Mesenchymal stem cell (in vitro differentiated cells and primary cell): ENCODE measurements around the gene LAMB3.

ENCODE experiments used
- DNase-seq: peaks from one replicate; pipeline ENCODE4 v3.0.0-alpha.2; 2013
- H2AFZ ChIP-seq: one replicate; pipeline ENCODE4 v1.6.1; 2013; ENCODE audit warnings: low read depth, mild to moderate bottlenecking, control low read depth, inconsistent platforms, low read length, moderate library complexity
- H2AK5ac ChIP-seq: 2 replicates; pipeline ENCODE4 v1.6.1; 2013; ENCODE audit warnings: low read length, moderate library complexity, mild to moderate bottlenecking, inconsistent platforms; ENCODE audit not compliant: severe bottlenecking
- H2BK120ac ChIP-seq: one replicate; pipeline ENCODE4 v1.6.1; 2013; ENCODE audit warnings: low read depth, mild to moderate bottlenecking, inconsistent platforms, low read length, moderate library complexity
- H2BK12ac ChIP-seq, 2 experiments: one replicate each; pipeline ENCODE4 v1.6.1; 2013; ENCODE audit warnings: inconsistent platforms in 2 of 2, low read length in 2 of 2, mild to moderate bottlenecking in 2 of 2, moderate library complexity in 2 of 2, control low read depth in 1 of 2
- H2BK15ac ChIP-seq: one replicate; pipeline ENCODE4 v1.6.1; 2013; ENCODE audit warnings: mild to moderate bottlenecking, low read depth, inconsistent platforms; ENCODE audit not compliant: poor library complexity, severe bottlenecking
- H2BK5ac ChIP-seq: 2 replicates; pipeline ENCODE4 v1.6.1; 2013; ENCODE audit warnings: low read depth, mild to moderate bottlenecking, low read length, control low read depth, inconsistent platforms; ENCODE audit not compliant: poor library complexity, severe bottlenecking
- H3K14ac ChIP-seq, 2 experiments: one replicate each; pipeline ENCODE4 v1.6.1; 2013; ENCODE audit warnings: inconsistent platforms in 2 of 2, low read length in 2 of 2, control low read depth in 1 of 2, mild to moderate bottlenecking in 1 of 2, moderate library complexity in 1 of 2
- H3K18ac ChIP-seq, 2 experiments: one replicate each; pipeline ENCODE4 v1.6.1; 2013; ENCODE audit warnings: inconsistent platforms in 2 of 2, low read length in 2 of 2, control low read depth in 1 of 2, low read depth in 1 of 2, mild to moderate bottlenecking in 1 of 2
- H3K23ac ChIP-seq, 2 experiments: one replicate each; pipeline ENCODE4 v1.6.1; 2013; ENCODE audit warnings: inconsistent platforms in 2 of 2, low read length in 2 of 2, mild to moderate bottlenecking in 2 of 2, moderate library complexity in 2 of 2, control low read depth in 1 of 2
- H3K27ac ChIP-seq: 2 replicates; pipeline ENCODE4 v1.5.1; 2013; ENCODE audit warnings: mild to moderate bottlenecking, moderate library complexity, low read length, control low read depth, inconsistent platforms; ENCODE audit not compliant: poor library complexity, severe bottlenecking
- H3K27me3 ChIP-seq, 2 experiments: 2 replicates each; pipeline versions ENCODE4 v1.6.1 to v1.7.0; 2013; ENCODE audit warnings: low read length in 2 of 2, mild to moderate bottlenecking in 2 of 2, moderate library complexity in 2 of 2, control low read depth in 1 of 2, inconsistent platforms in 1 of 2; ENCODE audit not compliant: control insufficient read depth in 1 of 2, insufficient read depth in 1 of 2
- H3K36me3 ChIP-seq, 2 experiments: 2 replicates each; pipeline versions ENCODE4 v1.6.1 to v1.7.0; 2013; ENCODE audit warnings: low read length in 2 of 2, control low read depth in 1 of 2, inconsistent platforms in 1 of 2, low read depth in 1 of 2, mild to moderate bottlenecking in 1 of 2; ENCODE audit not compliant: insufficient read depth in 2 of 2, control insufficient read depth in 1 of 2
- H3K4ac ChIP-seq, 2 experiments: one replicate each; pipeline ENCODE4 v1.6.1; 2013; ENCODE audit warnings: inconsistent platforms in 2 of 2, low read length in 2 of 2, mild to moderate bottlenecking in 2 of 2, moderate library complexity in 2 of 2, control low read depth in 1 of 2, low read depth in 1 of 2
- H3K4me1 ChIP-seq: 2 replicates; pipeline ENCODE4 v1.6.1; 2013; ENCODE audit warnings: low read depth, low read length, control low read depth; ENCODE audit not compliant: control insufficient read depth, insufficient read depth
- H3K4me2 ChIP-seq: 2 replicates; pipeline ENCODE4 v1.6.1; 2013; ENCODE audit warnings: low read length, mild to moderate bottlenecking, inconsistent platforms; ENCODE audit not compliant: poor library complexity, severe bottlenecking
- H3K4me3 ChIP-seq, 2 experiments: 2 replicates each; pipeline versions ENCODE4 v1.5.1 to v1.7.0; 2013; ENCODE audit warnings: low read length in 2 of 2, mild to moderate bottlenecking in 2 of 2, control low read depth in 1 of 2, low read depth in 1 of 2; ENCODE audit not compliant: insufficient read depth in 1 of 2
- H3K79me1 ChIP-seq: replicated peaks from 2 replicates; pipeline ENCODE4 v1.6.1; 2013; ENCODE audit warnings: mild to moderate bottlenecking, control low read depth, low read length, inconsistent platforms; ENCODE audit not compliant: poor library complexity, severe bottlenecking
- H3K9ac ChIP-seq: 2 replicates; pipeline ENCODE4 v1.7.0; 2013; ENCODE audit warnings: mild to moderate bottlenecking, low read length, moderate library complexity
- H3K9me3 ChIP-seq: 2 replicates; pipeline ENCODE4 v1.7.0; 2013; ENCODE audit warnings: mild to moderate bottlenecking, low read length; ENCODE audit not compliant: control insufficient read depth
- H4K8ac ChIP-seq: one replicate; pipeline ENCODE4 v1.6.1; 2013; ENCODE audit warnings: inconsistent platforms, mild to moderate bottlenecking, low read length, moderate library complexity
- H4K91ac ChIP-seq: one replicate; pipeline ENCODE4 v1.6.1; 2013; ENCODE audit warnings: mild to moderate bottlenecking, low read length, inconsistent platforms
- WGBS: methylation state at CpG from one replicate; pipeline ENCODE4 v1.1.7; 2013; ENCODE audit warnings: mixed read lengths; 5-methylcytosine and 5-hydroxymethylcytosine counted together

The LAMB3 gene

DNA sequence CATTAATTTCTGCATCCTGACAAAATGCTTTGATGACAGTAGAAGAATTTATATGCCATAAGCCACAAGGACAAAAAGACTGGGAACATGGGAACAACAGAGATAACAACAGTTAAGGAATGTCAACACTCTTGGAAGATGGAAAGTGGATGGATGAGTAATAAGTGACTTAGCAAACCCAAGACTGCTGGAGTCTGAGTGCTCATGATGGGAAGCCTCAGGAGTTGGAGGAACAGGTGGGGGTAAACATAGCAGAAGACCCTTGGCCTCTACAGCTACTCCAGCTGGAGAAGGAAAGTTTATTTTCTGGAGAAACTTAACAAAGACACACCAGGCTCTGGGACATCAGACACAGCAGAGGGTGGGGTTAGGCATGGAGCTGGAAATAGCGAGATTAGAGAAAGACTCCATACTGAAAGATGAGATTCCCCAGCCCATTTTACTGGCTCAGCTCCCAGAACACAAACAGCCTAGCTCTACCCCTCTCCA is 36.6 kb upstream of the LAMB3 start:
- Histone ChIP-seq H3K4ac (no peak overlapping the region), H2BK12ac (peak overlapping the region in 1 of 2 experiments; percentile 11), H3K18ac (no peak overlapping the region), H3K27ac (no peak overlapping the region), H2BK5ac (no peak overlapping the region), H3K27me3 (peaks cover 3 to 17% of the 10 kb centered on the region in 2 experiments), H2BK15ac (no peak overlapping the region), H3K4me1 (no peaks in the 10 kb centered on the region), H4K91ac (no peak overlapping the region), H3K9ac (no peak overlapping the region), H4K8ac (no peak overlapping the region), H3K14ac (no peak overlapping the region), H3K36me3 (no peaks in the 10 kb centered on the region), H2AFZ (no peak overlapping the region), H3K9me3 (no peaks in the 10 kb centered on the region), H2BK120ac (peak overlapping the region; percentile 54), H3K23ac (no peak overlapping the region), H3K4me3 (no peak overlapping the region), H2AK5ac (no peak overlapping the region), H3K4me2 (no peak overlapping the region), H3K79me1 (no peaks in the 10 kb centered on the region)
- 57% methylated on average over 1 of the region's 1 CpG for WGBS
- DNase-seq, result peak; percentile 89

DNA sequence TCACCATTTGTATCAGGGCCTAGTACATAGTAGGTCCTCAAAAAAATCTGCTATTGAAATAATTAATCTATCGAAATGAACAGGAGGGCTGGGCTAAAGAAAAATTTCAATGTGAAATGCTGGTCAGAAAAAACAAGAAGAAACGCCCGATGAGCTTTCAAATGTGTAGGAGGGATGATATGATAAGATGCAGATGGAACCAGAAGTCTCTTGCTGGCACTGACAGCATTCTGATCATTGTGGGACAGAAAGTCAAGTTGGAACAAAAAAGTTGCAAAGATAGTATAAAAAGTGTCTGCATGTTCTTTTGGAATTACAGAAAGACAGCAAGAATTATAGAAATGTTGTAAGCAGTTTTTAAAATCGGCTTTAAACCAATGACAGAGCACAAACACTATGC is 34.1 kb upstream of the LAMB3 start:
- Histone ChIP-seq H4K8ac (no peak overlapping the region), H3K14ac (no peak overlapping the region), H2BK5ac (no peak overlapping the region), H3K36me3 (no peaks in the 10 kb centered on the region), H3K18ac (no peak overlapping the region), H3K9me3 (no peaks in the 10 kb centered on the region), H3K79me1 (no peaks in the 10 kb centered on the region), H2BK12ac (no peak overlapping the region), H2AK5ac (no peak overlapping the region), H2BK15ac (no peak overlapping the region), H2BK120ac (no peak overlapping the region), H4K91ac (no peak overlapping the region), H3K4ac (no peak overlapping the region), H3K4me3 (no peak overlapping the region), H3K27ac (no peak overlapping the region), H3K23ac (no peak overlapping the region), H3K9ac (no peak overlapping the region), H3K4me2 (no peak overlapping the region), H2AFZ (no peak overlapping the region), H3K4me1 (no peaks in the 10 kb centered on the region), H3K27me3 (peaks cover 0 to 14% of the 10 kb centered on the region in 2 experiments)
- WGBS, result 94% methylated on average over 4 of the region's 4 CpGs
- no peak for DNase-seq

DNA sequence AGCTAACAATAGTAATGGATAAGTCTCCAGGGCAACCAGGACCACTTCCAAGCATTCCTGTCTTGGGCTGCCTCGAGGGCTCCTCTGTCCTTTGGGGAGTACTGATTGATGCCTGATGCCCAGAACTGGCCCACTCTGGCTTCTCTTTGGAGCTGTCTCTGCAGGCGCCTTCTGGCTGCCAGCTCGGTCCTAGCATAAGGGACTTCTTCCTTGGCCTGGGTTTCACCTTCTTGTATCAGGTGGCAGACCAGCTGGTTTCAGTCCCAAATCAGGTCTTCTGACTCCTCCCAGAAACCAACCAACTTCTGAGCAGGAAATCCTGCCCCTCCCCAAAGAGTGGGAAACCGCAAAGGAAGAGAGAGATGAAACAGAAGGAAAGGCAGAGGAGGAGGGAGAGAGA is 33.6 kb upstream of the LAMB3 start:
- no peak for DNase-seq
- WGBS, result 86% methylated on average over 3 of the region's 4 CpGs
- H2AFZ ChIP-seq, result no peak overlapping the region

DNA sequence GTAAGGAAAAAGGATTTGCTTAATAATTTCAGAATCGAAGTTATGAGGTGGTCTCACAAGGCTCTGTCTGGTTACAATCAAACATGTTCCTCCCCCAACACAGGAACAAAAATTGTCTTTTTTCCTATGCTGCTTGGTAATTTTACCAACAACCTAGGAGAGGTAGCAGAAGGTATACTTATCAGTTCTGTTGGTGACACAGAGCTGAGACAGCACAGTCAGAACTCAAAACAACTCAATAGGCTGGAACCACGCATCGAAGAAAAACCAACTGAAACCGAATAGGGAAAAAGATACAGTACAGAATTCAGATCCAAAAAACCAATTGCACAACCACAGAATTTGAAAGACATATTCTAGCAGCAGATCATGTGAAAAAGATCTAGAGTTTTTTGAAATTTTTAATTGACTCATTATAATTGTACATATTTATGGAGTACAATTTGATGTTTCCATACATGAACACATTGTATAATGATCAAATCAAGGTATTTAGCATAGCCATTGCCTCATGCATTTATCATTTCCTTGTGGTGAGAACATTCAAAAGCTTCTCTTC is 26.8 kb upstream of the LAMB3 start:
- no peak overlapping the region for H3K14ac ChIP-seq
- DNase-seq, result no peak
- H3K27ac ChIP-seq, result no peak overlapping the region
- no peak overlapping the region for H2BK120ac ChIP-seq
- H3K4me2 ChIP-seq, result no peak overlapping the region
- H3K9ac ChIP-seq, result no peak overlapping the region
- H3K4me1 ChIP-seq, result peaks cover 11% of the 10 kb centered on the region
- H4K91ac ChIP-seq, result no peak overlapping the region
- peaks cover 0 to 9% of the 10 kb centered on the region in 2 experiments for H3K36me3 ChIP-seq
- no peak overlapping the region for H2BK15ac ChIP-seq
- H3K4ac ChIP-seq, result no peak overlapping the region
- H3K79me1 ChIP-seq, result no peaks in the 10 kb centered on the region
- no peak overlapping the region for H2AFZ ChIP-seq
- H2AK5ac ChIP-seq, result no peak overlapping the region
- H3K9me3 ChIP-seq, result no peaks in the 10 kb centered on the region
- no peak overlapping the region for H2BK12ac ChIP-seq
- H3K18ac ChIP-seq, result no peak overlapping the region
- no peak overlapping the region for H2BK5ac ChIP-seq
- WGBS, result 100% methylated on average over 3 of the region's 4 CpGs
- H3K27me3 ChIP-seq, result peaks cover 0 to 29% of the 10 kb centered on the region in 2 experiments
- H3K4me3 ChIP-seq, result no peak overlapping the region
- H3K23ac ChIP-seq, result no peak overlapping the region
- H4K8ac ChIP-seq, result no peak overlapping the region

More for the DNA sequence above, 33.6 kb upstream of the LAMB3 start:
- no peaks in the 10 kb centered on the region for H3K4me1 ChIP-seq
- no peak overlapping the region for H3K27ac ChIP-seq
- H3K9ac ChIP-seq, result no peak overlapping the region
- H4K8ac ChIP-seq, result no peak overlapping the region
- H3K4me3 ChIP-seq, result no peak overlapping the region
- H3K18ac ChIP-seq, result peak overlapping the region in 1 of 2 experiments; percentile 5
- H3K23ac ChIP-seq, result no peak overlapping the region
- no peak overlapping the region for H2BK120ac ChIP-seq
- H3K4ac ChIP-seq, result no peak overlapping the region
- H3K79me1 ChIP-seq, result no peaks in the 10 kb centered on the region
- H3K14ac ChIP-seq, result no peak overlapping the region
- H4K91ac ChIP-seq, result no peak overlapping the region
- no peak overlapping the region for H2AK5ac ChIP-seq
- H2BK12ac ChIP-seq, result no peak overlapping the region
- no peaks in the 10 kb centered on the region for H3K9me3 ChIP-seq
- H3K27me3 ChIP-seq, result peaks cover 0 to 14% of the 10 kb centered on the region in 2 experiments
- H3K36me3 ChIP-seq, result no peaks in the 10 kb centered on the region
- H2BK5ac ChIP-seq, result no peak overlapping the region
- H2BK15ac ChIP-seq, result peak overlapping the region; percentile 45
- H3K4me2 ChIP-seq, result no peak overlapping the region
